ENCODE results near the gene IRF9. TPM values are rescaled to one million over a fixed set of nuclear protein-coding genes. Genes with fewer than 3 reads are reported as not detected.

Gene IRF9
- total and polyA plus RNA-seq, 2 of the 13 experiments (the other 11 are each of a cell fraction or from before 2014, with no cell fraction given), result 14.9 to 49.7 TPM

- TF ChIP-seq, protein P1, sequence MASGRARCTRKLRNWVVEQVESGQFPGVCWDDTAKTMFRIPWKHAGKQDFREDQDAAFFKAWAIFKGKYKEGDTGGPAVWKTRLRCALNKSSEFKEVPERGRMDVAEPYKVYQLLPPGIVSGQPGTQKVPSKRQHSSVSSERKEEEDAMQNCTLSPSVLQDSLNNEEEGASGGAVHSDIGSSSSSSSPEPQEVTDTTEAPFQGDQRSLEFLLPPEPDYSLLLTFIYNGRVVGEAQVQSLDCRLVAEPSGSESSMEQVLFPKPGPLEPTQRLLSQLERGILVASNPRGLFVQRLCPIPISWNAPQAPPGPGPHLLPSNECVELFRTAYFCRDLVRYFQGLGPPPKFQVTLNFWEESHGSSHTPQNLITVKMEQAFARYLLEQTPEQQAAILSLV (CRISPR knock-in tag; IDR thresholded peaks at IDR 0.05; ENCODE audit: borderline replicate concordance), result peak; percentile 84; the same call in 1 of the 2 replicates
- TF ChIP-seq, protein P2, sequence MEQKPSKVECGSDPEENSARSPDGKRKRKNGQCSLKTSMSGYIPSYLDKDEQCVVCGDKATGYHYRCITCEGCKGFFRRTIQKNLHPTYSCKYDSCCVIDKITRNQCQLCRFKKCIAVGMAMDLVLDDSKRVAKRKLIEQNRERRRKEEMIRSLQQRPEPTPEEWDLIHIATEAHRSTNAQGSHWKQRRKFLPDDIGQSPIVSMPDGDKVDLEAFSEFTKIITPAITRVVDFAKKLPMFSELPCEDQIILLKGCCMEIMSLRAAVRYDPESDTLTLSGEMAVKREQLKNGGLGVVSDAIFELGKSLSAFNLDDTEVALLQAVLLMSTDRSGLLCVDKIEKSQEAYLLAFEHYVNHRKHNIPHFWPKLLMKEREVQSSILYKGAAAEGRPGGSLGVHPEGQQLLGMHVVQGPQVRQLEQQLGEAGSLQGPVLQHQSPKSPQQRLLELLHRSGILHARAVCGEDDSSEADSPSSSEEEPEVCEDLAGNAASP (CRISPR knock-in tag; IDR thresholded peaks at IDR 0.05; ENCODE audit: borderline replicate concordance), result no peak
- 0 out of 2 replicates have a peak, but pooled peaks have one; percentile 29 for TF ChIP-seq SMAD1 (CRISPR knock-in tag; IDR thresholded peaks at IDR 0.05; ENCODE audit: borderline replicate concordance, low read depth)
- TF ChIP-seq DMAP1 (CRISPR knock-in tag; IDR thresholded peaks at IDR 0.05), result no peak
- no peak for TF ChIP-seq ZNF562 (CRISPR knock-in tag; IDR thresholded peaks at IDR 0.05; ENCODE audit: borderline replicate concordance)
- TF ChIP-seq ZC3H4 (CRISPR knock-in tag; IDR thresholded peaks at IDR 0.05; ENCODE audit: borderline replicate concordance), result no peak
- no peak for TF ChIP-seq ZFP82 (CRISPR knock-in tag; IDR thresholded peaks at IDR 0.05; ENCODE audit: borderline replicate concordance)
- TF ChIP-seq KIAA2018 (CRISPR knock-in tag; IDR thresholded peaks at IDR 0.05; ENCODE audit: borderline replicate concordance), result no peak
- TF ChIP-seq SP1 (IDR thresholded peaks at IDR 0.05), result peak; percentile 36; the same call in 1 of the 2 replicates
- no peak for TF ChIP-seq SP1 (CRISPR knock-in tag; IDR thresholded peaks at IDR 0.05)
- no peak for TF ChIP-seq NRL (CRISPR knock-in tag; IDR thresholded peaks at IDR 0.05; ENCODE audit: borderline replicate concordance)
- no peak for TF ChIP-seq HMG20A (CRISPR knock-in tag; IDR thresholded peaks at IDR 0.05; ENCODE audit: borderline replicate concordance)
- TF ChIP-seq ZNF292 (CRISPR knock-in tag; IDR thresholded peaks at IDR 0.05; ENCODE audit: borderline replicate concordance, low read depth), result peak; percentile 48; the same call in 1 of the 2 replicates
- TF ChIP-seq, protein P3, sequence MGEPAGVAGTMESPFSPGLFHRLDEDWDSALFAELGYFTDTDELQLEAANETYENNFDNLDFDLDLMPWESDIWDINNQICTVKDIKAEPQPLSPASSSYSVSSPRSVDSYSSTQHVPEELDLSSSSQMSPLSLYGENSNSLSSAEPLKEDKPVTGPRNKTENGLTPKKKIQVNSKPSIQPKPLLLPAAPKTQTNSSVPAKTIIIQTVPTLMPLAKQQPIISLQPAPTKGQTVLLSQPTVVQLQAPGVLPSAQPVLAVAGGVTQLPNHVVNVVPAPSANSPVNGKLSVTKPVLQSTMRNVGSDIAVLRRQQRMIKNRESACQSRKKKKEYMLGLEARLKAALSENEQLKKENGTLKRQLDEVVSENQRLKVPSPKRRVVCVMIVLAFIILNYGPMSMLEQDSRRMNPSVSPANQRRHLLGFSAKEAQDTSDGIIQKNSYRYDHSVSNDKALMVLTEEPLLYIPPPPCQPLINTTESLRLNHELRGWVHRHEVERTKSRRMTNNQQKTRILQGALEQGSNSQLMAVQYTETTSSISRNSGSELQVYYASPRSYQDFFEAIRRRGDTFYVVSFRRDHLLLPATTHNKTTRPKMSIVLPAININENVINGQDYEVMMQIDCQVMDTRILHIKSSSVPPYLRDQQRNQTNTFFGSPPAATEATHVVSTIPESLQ (CRISPR knock-in tag; conservative IDR thresholded peaks at IDR 0.05), result no peak
- TF ChIP-seq, protein P4, sequence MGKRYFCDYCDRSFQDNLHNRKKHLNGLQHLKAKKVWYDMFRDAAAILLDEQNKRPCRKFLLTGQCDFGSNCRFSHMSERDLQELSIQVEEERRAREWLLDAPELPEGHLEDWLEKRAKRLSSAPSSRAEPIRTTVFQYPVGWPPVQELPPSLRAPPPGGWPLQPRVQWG (CRISPR knock-in tag; IDR thresholded peaks at IDR 0.05; ENCODE audit: borderline replicate concordance, low read depth), result no peak
These were observed 13.2 kb upstream of the IRF9 start (continued) for GRCh38 chr14:24147761-24148428.

All from HepG2 (cell line).